H1 (cell line): ENCODE results near the gene EIF2S3B. TPM values are rescaled to one million over a fixed set of nuclear protein-coding genes. Genes with fewer than 3 reads are reported as not detected.

Experiments used
- CTCF ChIA-PET: fragments of 300-600 bp; sonication (Branson Sonifier 250); formaldehyde crosslinking; loops from one replicate; lab custom pipeline; 2021; ENCODE audit not compliant: partially characterized antibody; lab: Charles Lee
- POLR2A ChIA-PET: fragments of 300-600 bp; sonication (Branson Sonifier 250); formaldehyde crosslinking; loops from one replicate; lab custom pipeline; 2021; ENCODE audit warnings: inconsistent platforms; ENCODE audit not compliant: partially characterized antibody; lab: Charles Lee
- DNase-seq, 2 experiments: peaks; one replicate each; pipeline versions ENCODE4 v3.0.0 to v3.0.0-alpha.2; 2010 to 2022; ENCODE audit warnings: low spot score in 2 of 2, low read depth in 1 of 2, mixed read lengths in 1 of 2
- FAIRE-seq: peaks from 2 replicates; lab custom pipeline; 2011; peaks lifted over from hg19 to GRCh38; lab: Jason Lieb, UNC
- H2AFZ ChIP-seq: 2 replicates; pipeline ENCODE4 v1.8.1; 2012; ENCODE audit warnings: low read length, inconsistent platforms
- H2AK5ac ChIP-seq: 2 replicates; pipeline ENCODE4 v1.6.1; 2013; ENCODE audit warnings: low read depth, low read length
- H2BK120ac ChIP-seq: replicated peaks from 2 replicates; pipeline ENCODE3; 2013; ENCODE audit warnings: low read depth, low read length, inconsistent platforms
- H2BK12ac ChIP-seq: 2 replicates; pipeline ENCODE4 v1.6.1; 2013; ENCODE audit warnings: low read depth, low read length
- H2BK15ac ChIP-seq: 2 replicates; pipeline ENCODE4 v1.6.1; 2013; ENCODE audit warnings: low read length
- H2BK20ac ChIP-seq: 2 replicates; pipeline ENCODE4 v1.6.1; 2013; ENCODE audit warnings: low read length
- H2BK5ac ChIP-seq: 2 replicates; pipeline ENCODE4 v1.6.1; 2013; ENCODE audit warnings: low read depth, low read length
- H3K14ac ChIP-seq: 2 replicates; pipeline ENCODE4 v1.6.1; 2013; ENCODE audit warnings: inconsistent platforms; ENCODE audit not compliant: insufficient read length
- H3K18ac ChIP-seq: 2 replicates; pipeline ENCODE4 v1.6.1; 2013; ENCODE audit warnings: low read length; ENCODE audit errors: extremely low read depth
- H3K23ac ChIP-seq: 2 replicates; pipeline ENCODE4 v1.6.1; 2013; ENCODE audit warnings: inconsistent platforms; ENCODE audit not compliant: insufficient read length
- H3K23me2 ChIP-seq: 2 replicates; pipeline ENCODE4 v1.6.1; 2013; ENCODE audit warnings: low read depth, low read length
- H3K27ac ChIP-seq: 2 replicates; pipeline ENCODE4 v1.6.1; 2011; ENCODE audit warnings: low read depth, low read length, inconsistent platforms
- H3K27me3 ChIP-seq, 4 experiments: replicated peaks in 1 of 4; 1 replicate in 1 of 4; 2 replicates in 3 of 4; pipeline versions ENCODE4 v1.6.1 to v1.8.1; 2011 to 2013; ENCODE audit warnings: low read length in 3 of 4, mild to moderate bottlenecking in 3 of 4, inconsistent platforms in 2 of 4, mixed read lengths in 2 of 4, moderate library complexity in 1 of 4; ENCODE audit not compliant: control insufficient read depth in 3 of 4, insufficient read depth in 3 of 4; ENCODE audit errors: extremely low read depth in 1 of 4
- H3K36me3 ChIP-seq, 4 experiments: 2 replicates each; pipeline versions ENCODE4 v1.6.1 to v1.8.1; 2011 to 2013; ENCODE audit warnings: mild to moderate bottlenecking in 4 of 4, low read length in 3 of 4, moderate library complexity in 2 of 4, control low read depth in 1 of 4, inconsistent platforms in 1 of 4; ENCODE audit not compliant: insufficient read depth in 4 of 4, control insufficient read depth in 2 of 4
- H3K4ac ChIP-seq: replicated peaks from 2 replicates; pipeline ENCODE3; 2013; ENCODE audit warnings: low read length, low read depth, mixed read lengths, inconsistent platforms; ENCODE audit not compliant: insufficient read length
- H3K4me1 ChIP-seq, 4 experiments: replicated peaks in 1 of 4; 1 replicate in 1 of 4; 2 replicates in 3 of 4; pipeline versions ENCODE4 v1.6.1 to v1.8.1; 2011 to 2013; ENCODE audit warnings: low read length in 3 of 4, inconsistent platforms in 2 of 4, mixed read lengths in 1 of 4; ENCODE audit not compliant: insufficient read depth in 4 of 4, control insufficient read depth in 3 of 4
- H3K4me2 ChIP-seq, 2 experiments: 2 replicates each; pipeline versions ENCODE4 v1.6.1 to v1.8.1; 2011 to 2013; ENCODE audit warnings: low read depth in 2 of 2, low read length in 2 of 2, control low read depth in 1 of 2, inconsistent platforms in 1 of 2, mild to moderate bottlenecking in 1 of 2; ENCODE audit not compliant: insufficient read depth in 1 of 2
- H3K4me3 ChIP-seq, 4 experiments: fragments of 200-600, 300-600 bp in 1 of 4; sonication (generic), shearing (Covaris generic), sonication (Bioruptor Twin) in 1 of 4; 2 replicates each; pipeline versions ENCODE4 v1.5.1 to v1.8.1; 2011 to 2016; ENCODE audit warnings: low read length in 4 of 4, low read depth in 3 of 4, control low read depth in 2 of 4, inconsistent platforms in 2 of 4, mild to moderate bottlenecking in 2 of 4, mixed read lengths in 1 of 4, moderate library complexity in 1 of 4; ENCODE audit not compliant: insufficient read depth in 2 of 4; ENCODE audit errors: extremely low read depth in 1 of 4
- H3K56ac ChIP-seq: replicated peaks from 2 replicates; pipeline ENCODE3; 2013; ENCODE audit warnings: low read depth, mild to moderate bottlenecking, mixed read lengths, low read length, inconsistent platforms; ENCODE audit not compliant: insufficient read length
- H3K79me1 ChIP-seq: 2 replicates; pipeline ENCODE4 v1.6.1; 2013; ENCODE audit warnings: low read depth, low read length, control low read depth
- H3K79me2 ChIP-seq, 2 experiments: 2 replicates each; pipeline versions ENCODE4 v1.6.1 to v1.8.1; 2012 to 2013; ENCODE audit warnings: low read length in 2 of 2, mild to moderate bottlenecking in 2 of 2, inconsistent platforms in 1 of 2; ENCODE audit not compliant: insufficient read depth in 2 of 2, control insufficient read depth in 1 of 2
- H3K9ac ChIP-seq, 4 experiments: replicated peaks in 1 of 4; 1 replicate in 1 of 4; 2 replicates in 3 of 4; pipeline versions ENCODE4 v1.6.1 to v1.8.1; 2011 to 2013; ENCODE audit warnings: low read depth in 3 of 4, low read length in 3 of 4, control low read depth in 2 of 4, mild to moderate bottlenecking in 2 of 4, moderate library complexity in 2 of 4, inconsistent platforms in 1 of 4; ENCODE audit errors: extremely low read depth in 1 of 4
- H3K9me3 ChIP-seq, 2 experiments: 2 replicates each; pipeline versions ENCODE4 v1.6.1 to v1.8.1; 2012 to 2013; ENCODE audit warnings: mild to moderate bottlenecking in 2 of 2, moderate library complexity in 2 of 2, control low read depth in 1 of 2, inconsistent platforms in 1 of 2, low read depth in 1 of 2, low read length in 1 of 2, mixed read lengths in 1 of 2; ENCODE audit not compliant: insufficient read depth in 2 of 2
- H4K20me1 ChIP-seq, 2 experiments: replicated peaks in 1 of 2; 2 replicates each; pipeline versions ENCODE3 to v1.8.1; 2011 to 2013; ENCODE audit warnings: inconsistent platforms in 2 of 2, low read length in 2 of 2, mild to moderate bottlenecking in 1 of 2; ENCODE audit not compliant: insufficient read depth in 2 of 2, control insufficient read depth in 1 of 2
- H4K5ac ChIP-seq: 2 replicates; pipeline ENCODE4 v1.6.1; 2013; ENCODE audit warnings: low read length, low read depth, mixed read lengths, inconsistent platforms; ENCODE audit not compliant: insufficient read length
- H4K8ac ChIP-seq: 2 replicates; pipeline ENCODE4 v1.8.0; 2013; ENCODE audit warnings: mild to moderate bottlenecking, moderate library complexity, low read length, inconsistent platforms; ENCODE audit not compliant: insufficient read depth; ENCODE audit errors: extremely low read depth
- H4K91ac ChIP-seq: replicated peaks from 2 replicates; pipeline ENCODE3; 2013; ENCODE audit warnings: low read length, mixed read lengths, inconsistent platforms; ENCODE audit not compliant: insufficient read length
- CTCF ChIP-seq, 3 experiments: IDR thresholded peaks; 1 replicate in 2 of 3; 2 replicates in 1 of 3; pipeline versions ENCODE4 v1.5.1 to v1.6.1; 2011; ENCODE audit warnings: low read length in 3 of 3, mild to moderate bottlenecking in 3 of 3, inconsistent platforms in 2 of 3, low read depth in 1 of 3, moderate library complexity in 1 of 3; ENCODE audit not compliant: insufficient read depth in 1 of 3; ENCODE audit errors: control extremely low read depth in 1 of 3
- WGBS, 2 experiments: shearing (Covaris generic) in 1 of 2; methylation state at CpG; one replicate each; pipeline versions ENCODE4 v1.1.6 to v1.1.7; 2013 to 2015; ENCODE audit warnings: low lambda C conversion rate in 2 of 2, mixed read lengths in 2 of 2, inconsistent platforms in 1 of 2, low coverage in 1 of 2, missing lambda C conversion rate in 1 of 2; ENCODE audit not compliant: insufficient replicate concordance in 2 of 2, insufficient coverage in 1 of 2, insufficient read length in 1 of 2; ENCODE audit errors: extremely low coverage in 1 of 2, missing lambda C conversion rate in 1 of 2; 5-methylcytosine and 5-hydroxymethylcytosine counted together
- polyA plus RNA-seq, 7 experiments: library from polyadenylated mRNA; depleted of rRNA in 3 of 7; stranded (reverse) in 5 of 7; unstranded in 2 of 7; fragments of >200 nt in 5 of 7; fragments of 200-250 nt in 2 of 7; gene quantifications; 1 replicate in 5 of 7; 2 replicates in 1 of 7; 4 replicates in 1 of 7; pipeline versions ENCODE4 v1.2.1 to v1.2.3, GENCODE V29; 2011 to 2013; ENCODE audit warnings: missing spikeins in 2 of 7, mixed read lengths in 2 of 7
- total RNA-seq: library from RNA; stranded (reverse); fragmentation: NEBNext Ultra II Directional; extraction: Animal tissue kit (Norgen Biotek cat#: 25700); gene quantifications from 2 replicates; pipeline ENCODE4 v1.2.1, GENCODE V29; 2021

EIF2S3B gene
- total and polyA plus RNA-seq, 2 of the 8 experiments (the other 6 are each of a cell fraction or from before 2014, with no cell fraction given): 3.1 to 6.7 TPM

- Histone ChIP-seq H2BK5ac (no peak overlapping the region), H4K8ac (no peak overlapping the region), H2AK5ac (no peak overlapping the region), H3K4me3 (no peak overlapping the region), H3K14ac (no peak overlapping the region), H3K23me2 (no peaks in the 10 kb centered on the region), H2AFZ (no peak overlapping the region), H3K23ac (no peak overlapping the region), H3K79me1 (no peaks in the 10 kb centered on the region), H3K4ac (no peak overlapping the region), H4K5ac (no peak overlapping the region), H3K18ac (no peak overlapping the region), H4K91ac (no peak overlapping the region), H3K79me2 (no peaks in the 10 kb centered on the region), H3K4me2 (no peak overlapping the region), H3K56ac (no peak overlapping the region), H2BK15ac (no peak overlapping the region), H3K27ac (no peak overlapping the region), H4K20me1 (no peaks in the 10 kb centered on the region), H2BK120ac (no peak overlapping the region), H3K27me3 (no peaks in the 10 kb centered on the region), H2BK12ac (no peak overlapping the region), H3K36me3 (no peaks in the 10 kb centered on the region), H2BK20ac (no peak overlapping the region), H3K9me3 (no peaks in the 10 kb centered on the region), H3K4me1 (no peaks in the 10 kb centered on the region), H3K9ac (no peak overlapping the region)
- FAIRE-seq (no peak), DNase-seq (no peak)
- ChIA-PET CTCF (interaction anchor here (0.6 kb wide), 2 partner anchors 34 to 145 kb away, joined by 3 to 4 read pairs; no protein-coding TSS in a partner anchor), POLR2A (no interaction called here)
- 88% methylated on average over 2 of the region's 2 CpGs; no CpG with 5 or more reads in 1 of the 2 experiments for WGBS, 2 experiments
- TF ChIP-seq CTCF (IDR thresholded peaks at IDR 0.05; ENCODE audit: control extremely low read depth in 1 of 3, insufficient read depth in 1 of 3, low read depth in 1 of 3, low read length in 3 of 3): no peak
Observed at GRCh38 chr12:10540776-10541205, 35.1 kb downstream of the EIF2S3B start.
